WERI-Rb-1 (cell line): ENCODE results near the gene DSE.

Experiments
- DNase-seq: peaks from one replicate; pipeline ENCODE4 v3.0.0-alpha.2; 2020
- H3K27ac ChIP-seq: fragments of 250-450 bp; sonication (Bioruptor Pico); 2 replicates; pipeline ENCODE4 v1.5.1; 2020; ENCODE audit warnings: mild to moderate bottlenecking, moderate library complexity
- H3K27me3 ChIP-seq: fragments of 250-450 bp; sonication (Bioruptor Pico); 2 replicates; pipeline ENCODE4 v1.5.1; 2021; ENCODE audit warnings: mild to moderate bottlenecking, low read depth, moderate library complexity; ENCODE audit not compliant: insufficient read depth, severe bottlenecking
- H3K36me3 ChIP-seq: fragments of 250-450 bp; sonication (Bioruptor Pico); 2 replicates; pipeline ENCODE4 v1.5.1; 2020; ENCODE audit warnings: mild to moderate bottlenecking, moderate library complexity
- H3K4me3 ChIP-seq: 2 replicates; pipeline ENCODE4 v1.5.1; 2011; ENCODE audit warnings: low read depth, mild to moderate bottlenecking, control low read depth, low read length
- H3K9me3 ChIP-seq: fragments of 250-450 bp; sonication (Bioruptor Pico); 2 replicates; pipeline ENCODE4 v1.5.1; 2021; ENCODE audit warnings: mild to moderate bottlenecking, moderate library complexity; ENCODE audit not compliant: severe bottlenecking
- TF ChIP-seq, protein P1 (sequence below): IDR thresholded peaks from 2 replicates; pipeline ENCODE4 v1.5.1; 2011; ENCODE audit warnings: low read depth, mild to moderate bottlenecking, control low read depth, inconsistent platforms, low read length

DSE gene

DNA sequence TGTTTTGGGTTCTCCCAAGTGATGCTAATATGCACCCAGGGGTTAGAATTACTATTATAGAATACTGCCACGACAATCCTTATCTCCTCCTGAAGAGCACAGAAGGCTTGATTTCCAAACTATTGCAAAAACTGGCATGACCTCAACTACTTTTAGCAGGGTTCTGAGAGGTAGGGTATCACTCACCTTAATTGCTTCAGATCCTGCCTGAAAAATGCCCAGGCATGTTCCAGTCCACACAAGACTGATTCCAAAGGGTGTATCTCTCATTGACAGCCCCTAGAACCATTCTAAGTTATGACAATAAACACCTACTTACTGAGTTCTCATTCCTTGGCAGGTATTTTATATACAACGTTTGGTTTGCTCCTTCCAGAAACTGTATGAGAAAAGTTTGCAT lies 5.0 kb upstream of the DSE start:
- DNase-seq = no peak
- Histone ChIP-seq H3K27me3 (no peaks in the 10 kb centered on the region), H3K4me3 (no peak overlapping the region), H3K9me3 (no peaks in the 10 kb centered on the region), H3K36me3 (no peaks in the 10 kb centered on the region), H3K27ac (no peak overlapping the region)
- TF ChIP-seq, protein P1, sequence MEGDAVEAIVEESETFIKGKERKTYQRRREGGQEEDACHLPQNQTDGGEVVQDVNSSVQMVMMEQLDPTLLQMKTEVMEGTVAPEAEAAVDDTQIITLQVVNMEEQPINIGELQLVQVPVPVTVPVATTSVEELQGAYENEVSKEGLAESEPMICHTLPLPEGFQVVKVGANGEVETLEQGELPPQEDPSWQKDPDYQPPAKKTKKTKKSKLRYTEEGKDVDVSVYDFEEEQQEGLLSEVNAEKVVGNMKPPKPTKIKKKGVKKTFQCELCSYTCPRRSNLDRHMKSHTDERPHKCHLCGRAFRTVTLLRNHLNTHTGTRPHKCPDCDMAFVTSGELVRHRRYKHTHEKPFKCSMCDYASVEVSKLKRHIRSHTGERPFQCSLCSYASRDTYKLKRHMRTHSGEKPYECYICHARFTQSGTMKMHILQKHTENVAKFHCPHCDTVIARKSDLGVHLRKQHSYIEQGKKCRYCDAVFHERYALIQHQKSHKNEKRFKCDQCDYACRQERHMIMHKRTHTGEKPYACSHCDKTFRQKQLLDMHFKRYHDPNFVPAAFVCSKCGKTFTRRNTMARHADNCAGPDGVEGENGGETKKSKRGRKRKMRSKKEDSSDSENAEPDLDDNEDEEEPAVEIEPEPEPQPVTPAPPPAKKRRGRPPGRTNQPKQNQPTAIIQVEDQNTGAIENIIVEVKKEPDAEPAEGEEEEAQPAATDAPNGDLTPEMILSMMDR = no peak

DNA sequence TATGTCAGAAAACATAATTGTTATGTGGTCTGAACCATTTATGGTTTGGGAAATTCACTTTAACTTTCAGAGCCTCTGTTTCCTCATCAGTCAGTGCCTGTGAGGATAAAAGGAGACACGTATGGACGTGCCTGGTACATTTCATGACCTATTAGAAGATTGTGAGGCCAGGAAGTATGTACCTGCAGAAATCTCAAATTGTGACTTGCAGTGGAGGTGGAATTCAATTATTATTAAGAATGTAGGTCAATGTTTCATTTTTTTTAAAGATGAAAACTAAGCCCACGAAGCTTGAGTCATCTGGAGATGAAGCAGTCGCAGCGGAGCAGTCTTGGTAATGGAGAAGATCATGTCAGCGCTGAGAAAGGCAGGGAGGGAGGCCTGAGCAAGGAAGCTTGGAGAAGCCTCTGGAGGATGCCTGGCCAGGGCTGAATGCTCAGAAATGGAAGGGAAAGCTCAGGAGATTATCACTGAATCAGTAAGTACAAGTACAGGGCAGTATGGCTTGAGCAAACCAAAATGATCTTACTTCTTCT lies 3.9 kb upstream of the DSE start:
- Histone ChIP-seq H3K9me3 (no peaks in the 10 kb centered on the region), H3K27ac (no peak overlapping the region), H3K27me3 (no peaks in the 10 kb centered on the region), H3K36me3 (no peaks in the 10 kb centered on the region), H3K4me3 (no peak overlapping the region)
- TF ChIP-seq, protein P1 = no peak
- DNase-seq = no peak

DNA sequence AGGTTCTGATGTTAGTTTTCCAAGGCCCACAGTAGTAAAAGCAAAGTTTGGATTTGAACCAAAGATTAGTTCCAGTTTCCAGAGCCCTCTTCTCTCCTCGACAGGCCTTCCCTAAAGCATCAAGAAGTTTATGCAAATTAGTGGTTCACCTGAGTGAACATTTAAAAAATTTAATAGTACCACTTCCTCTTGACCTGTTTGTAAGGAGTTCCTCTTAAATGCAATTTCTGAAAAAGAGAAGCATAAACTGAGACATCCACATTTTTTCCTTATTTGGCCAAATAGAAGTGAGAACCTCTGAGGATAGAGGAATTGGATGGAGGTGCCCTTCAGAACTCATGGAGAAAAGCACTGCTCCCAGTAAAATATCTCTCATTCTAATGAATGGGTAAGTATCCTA lies 1.2 kb upstream of the DSE start:
- TF ChIP-seq, protein P1 = no peak
- no peak for DNase-seq
- Histone ChIP-seq H3K27ac (no peak overlapping the region), H3K36me3 (no peaks in the 10 kb centered on the region), H3K4me3 (no peak overlapping the region), H3K27me3 (no peaks in the 10 kb centered on the region), H3K9me3 (no peaks in the 10 kb centered on the region)

DNA sequence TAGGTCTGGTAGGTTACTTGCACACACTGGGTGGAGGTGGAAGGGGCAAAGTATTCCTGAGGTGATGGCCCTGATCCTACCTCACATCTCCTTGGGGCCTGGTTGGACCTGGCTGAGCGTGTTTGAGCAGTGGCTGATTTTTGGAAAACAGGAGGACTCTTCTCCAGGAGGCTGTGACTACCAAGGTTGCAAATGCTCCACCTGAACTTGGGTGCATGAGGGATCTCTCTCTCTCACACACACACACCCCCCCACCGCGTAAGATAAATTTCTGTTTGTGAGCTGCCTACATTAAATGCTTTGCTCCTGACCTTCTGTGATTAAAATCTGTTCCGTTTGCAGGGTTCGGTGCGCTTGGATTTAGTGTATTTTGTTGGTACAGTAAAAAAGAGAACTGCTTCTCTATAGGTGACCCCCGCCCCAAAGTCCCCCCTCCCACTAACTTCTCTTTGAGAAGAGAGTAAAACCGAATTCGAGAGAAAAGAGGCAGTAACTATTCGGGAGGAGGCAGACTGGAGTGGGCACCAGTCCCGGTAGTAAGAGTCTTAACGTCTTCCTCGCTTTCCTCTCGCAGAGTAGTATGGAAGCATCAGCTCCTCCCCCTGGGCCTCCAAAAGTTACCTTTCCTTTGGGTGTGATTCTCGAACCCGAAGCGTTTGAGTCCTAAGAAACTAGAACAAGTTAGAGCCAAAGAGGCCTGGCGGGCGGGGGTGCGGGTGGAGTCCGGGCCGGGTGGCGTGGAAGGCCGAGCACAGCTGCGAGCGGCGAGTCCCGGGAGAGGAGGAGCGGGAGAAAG lies 585 bp upstream of the DSE start:
- Histone ChIP-seq H3K36me3 (no peaks in the 10 kb centered on the region), H3K27ac (no peak overlapping the region), H3K4me3 (peak overlapping the region; percentile 77), H3K27me3 (no peaks in the 10 kb centered on the region), H3K9me3 (no peaks in the 10 kb centered on the region)
- TF ChIP-seq, protein P1 = no peak
- no peak for DNase-seq

DNA sequence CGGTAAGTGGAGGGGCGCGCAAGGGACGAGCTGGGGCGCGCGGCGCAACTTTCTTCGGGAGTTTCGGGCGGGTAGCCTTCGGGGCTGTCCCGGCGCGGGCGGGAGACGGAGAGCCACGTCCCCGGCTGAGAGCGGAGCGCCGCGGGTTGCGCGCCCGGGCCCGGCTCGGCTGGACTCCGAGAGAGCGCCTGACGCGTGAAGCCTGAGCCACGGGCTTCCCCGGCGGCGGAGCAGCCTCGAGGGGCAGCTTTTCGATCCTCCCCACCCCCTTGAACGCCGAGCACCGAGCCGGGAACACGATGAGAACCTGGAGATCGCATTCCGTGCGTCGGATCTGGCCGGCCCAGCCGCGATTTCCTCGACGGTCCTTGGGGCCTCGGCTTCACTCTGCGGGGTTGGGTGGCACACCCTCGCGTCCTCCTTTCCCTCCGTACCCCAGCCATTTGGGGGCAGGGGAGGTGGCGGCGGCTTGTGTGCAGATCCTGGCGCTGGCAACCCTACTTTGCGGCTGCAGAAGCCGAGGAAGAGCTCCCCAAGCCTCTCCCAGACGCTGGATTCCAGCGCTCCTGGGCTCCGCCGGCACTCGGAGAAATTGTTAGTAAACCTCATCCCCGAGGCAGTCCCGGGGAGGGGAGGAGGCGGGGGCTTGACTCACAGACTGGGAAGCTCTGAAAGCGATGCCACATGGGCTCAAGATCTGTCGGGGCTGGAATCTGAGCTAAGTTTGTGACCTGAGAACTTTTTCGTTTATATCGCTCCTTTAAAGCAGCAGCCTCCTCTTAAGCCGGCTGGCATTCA lies 572 bp downstream of the DSE start:
- DNase-seq = peak; percentile 72

More for the DNA sequence above, 572 bp downstream of the DSE start:
- Histone ChIP-seq H3K27ac (no peak overlapping the region), H3K9me3 (no peaks in the 10 kb centered on the region), H3K36me3 (no peaks in the 10 kb centered on the region), H3K27me3 (no peaks in the 10 kb centered on the region), H3K4me3 (peak overlapping the region; percentile 77)
- TF ChIP-seq, protein P1 = no peak
